Measurements from ENCODE around the gene MYZAP.

MYZAP gene

DNA sequence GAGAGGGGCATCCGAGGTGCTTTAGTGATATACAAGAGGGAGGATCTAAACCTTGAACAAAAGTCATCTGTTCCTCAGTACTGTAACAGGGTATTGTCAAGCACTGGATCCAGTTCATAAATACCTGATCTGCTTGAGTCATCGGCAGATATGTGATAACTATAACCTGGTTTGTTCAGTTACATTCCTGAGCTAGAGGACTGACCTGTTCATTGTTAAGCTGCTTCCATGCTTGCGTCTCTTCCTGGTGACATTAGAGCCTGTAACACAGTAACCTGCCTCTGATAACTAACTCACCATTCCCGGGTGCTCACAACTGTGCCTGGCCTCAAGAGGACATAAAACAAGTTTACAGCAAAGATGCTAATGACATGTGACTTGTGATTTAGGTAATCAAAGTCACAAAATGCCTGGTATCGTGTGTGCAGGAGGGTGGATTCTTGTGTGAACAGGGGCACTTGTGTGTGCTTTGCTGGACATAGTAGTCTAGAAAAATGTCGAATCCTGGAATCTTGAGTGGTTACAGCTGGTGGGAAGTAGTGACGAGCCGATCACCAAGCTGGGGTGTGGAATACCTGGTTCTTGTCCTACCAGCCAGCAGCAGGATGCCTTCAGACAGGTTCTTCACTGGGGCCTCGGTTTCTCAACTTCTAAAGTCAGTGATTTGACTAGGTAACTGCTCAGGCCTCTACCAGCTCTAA is 83.9 kb downstream of the MYZAP start:
- no peak for TF ChIP-seq POLR2AphosphoS5 (IDR thresholded peaks at IDR 0.05; ENCODE audit: low read depth, low read length)
- TF ChIP-seq, protein P1, sequence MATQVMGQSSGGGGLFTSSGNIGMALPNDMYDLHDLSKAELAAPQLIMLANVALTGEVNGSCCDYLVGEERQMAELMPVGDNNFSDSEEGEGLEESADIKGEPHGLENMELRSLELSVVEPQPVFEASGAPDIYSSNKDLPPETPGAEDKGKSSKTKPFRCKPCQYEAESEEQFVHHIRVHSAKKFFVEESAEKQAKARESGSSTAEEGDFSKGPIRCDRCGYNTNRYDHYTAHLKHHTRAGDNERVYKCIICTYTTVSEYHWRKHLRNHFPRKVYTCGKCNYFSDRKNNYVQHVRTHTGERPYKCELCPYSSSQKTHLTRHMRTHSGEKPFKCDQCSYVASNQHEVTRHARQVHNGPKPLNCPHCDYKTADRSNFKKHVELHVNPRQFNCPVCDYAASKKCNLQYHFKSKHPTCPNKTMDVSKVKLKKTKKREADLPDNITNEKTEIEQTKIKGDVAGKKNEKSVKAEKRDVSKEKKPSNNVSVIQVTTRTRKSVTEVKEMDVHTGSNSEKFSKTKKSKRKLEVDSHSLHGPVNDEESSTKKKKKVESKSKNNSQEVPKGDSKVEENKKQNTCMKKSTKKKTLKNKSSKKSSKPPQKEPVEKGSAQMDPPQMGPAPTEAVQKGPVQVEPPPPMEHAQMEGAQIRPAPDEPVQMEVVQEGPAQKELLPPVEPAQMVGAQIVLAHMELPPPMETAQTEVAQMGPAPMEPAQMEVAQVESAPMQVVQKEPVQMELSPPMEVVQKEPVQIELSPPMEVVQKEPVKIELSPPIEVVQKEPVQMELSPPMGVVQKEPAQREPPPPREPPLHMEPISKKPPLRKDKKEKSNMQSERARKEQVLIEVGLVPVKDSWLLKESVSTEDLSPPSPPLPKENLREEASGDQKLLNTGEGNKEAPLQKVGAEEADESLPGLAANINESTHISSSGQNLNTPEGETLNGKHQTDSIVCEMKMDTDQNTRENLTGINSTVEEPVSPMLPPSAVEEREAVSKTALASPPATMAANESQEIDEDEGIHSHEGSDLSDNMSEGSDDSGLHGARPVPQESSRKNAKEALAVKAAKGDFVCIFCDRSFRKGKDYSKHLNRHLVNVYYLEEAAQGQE (IDR thresholded peaks at IDR 0.05; ENCODE audit: insufficient read depth in 1 of 2, low read depth in 2 of 2, low read length in 2 of 2): no peak
- TF ChIP-seq SIN3A (IDR thresholded peaks at IDR 0.05; ENCODE audit: borderline replicate concordance, insufficient read depth, low read length): no peak
- no peak for TF ChIP-seq TAF1 (IDR thresholded peaks at IDR 0.05; ENCODE audit: borderline replicate concordance, insufficient read depth, low read length)
- no peak for TF ChIP-seq FOXP2 (optimal IDR thresholded peaks at IDR 0.05; ENCODE audit: borderline replicate concordance, extremely low read depth, extremely low read length, insufficient read depth)

DNA sequence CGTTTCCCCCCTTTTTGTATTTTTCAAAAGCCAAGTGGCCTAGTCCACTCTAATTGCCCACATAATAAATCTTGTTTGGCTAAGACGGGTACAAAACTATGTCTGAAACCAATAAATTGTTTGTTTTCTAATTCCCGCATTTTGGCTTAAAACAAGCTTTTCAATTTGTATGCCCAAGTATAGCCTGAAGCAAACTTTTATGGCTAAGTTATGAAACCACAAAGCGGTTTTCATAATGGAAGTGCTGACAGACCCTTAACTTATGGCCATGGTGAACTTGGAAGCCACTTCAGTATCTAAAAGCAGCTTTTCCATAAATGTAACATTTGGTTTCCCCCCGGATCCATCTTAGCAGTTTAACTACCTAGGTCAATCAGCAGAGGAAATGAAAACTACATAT is 84.9 kb downstream of the MYZAP start:
- no peak for TF ChIP-seq POLR2AphosphoS5 (IDR thresholded peaks at IDR 0.05; ENCODE audit: low read depth, low read length)
- no peak for TF ChIP-seq FOXP2 (optimal IDR thresholded peaks at IDR 0.05; ENCODE audit: borderline replicate concordance, extremely low read depth, extremely low read length, insufficient read depth)
- no peak for TF ChIP-seq SIN3A (IDR thresholded peaks at IDR 0.05; ENCODE audit: borderline replicate concordance, insufficient read depth, low read length)
- TF ChIP-seq TAF1 (IDR thresholded peaks at IDR 0.05; ENCODE audit: borderline replicate concordance, insufficient read depth, low read length): no peak
- TF ChIP-seq, protein P1 (IDR thresholded peaks at IDR 0.05; ENCODE audit: insufficient read depth in 1 of 2, low read depth in 2 of 2, low read length in 2 of 2): no peak

DNA sequence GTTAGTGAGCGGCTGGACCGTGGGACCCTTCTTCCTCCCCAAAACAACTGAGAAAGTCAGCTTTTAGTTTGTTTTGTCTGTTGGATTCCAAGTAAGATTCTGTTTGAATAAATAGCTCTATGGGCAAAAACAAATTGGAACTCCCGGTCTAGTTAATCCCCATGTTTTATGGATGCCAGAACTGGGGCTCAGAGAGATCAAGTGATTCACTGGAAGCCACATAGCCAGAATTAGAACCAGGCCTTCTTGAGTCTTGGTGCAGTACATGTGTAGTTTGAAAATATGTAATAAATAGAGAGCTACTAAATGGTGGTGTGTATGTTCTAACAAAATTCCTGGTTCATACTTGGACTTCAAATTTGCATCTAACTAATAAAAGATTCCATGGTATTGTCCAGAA is 85.5 kb downstream of the MYZAP start:
- TF ChIP-seq POLR2AphosphoS5 (IDR thresholded peaks at IDR 0.05; ENCODE audit: low read depth, low read length) (no peak), FOXP2 (optimal IDR thresholded peaks at IDR 0.05; ENCODE audit: borderline replicate concordance, extremely low read depth, extremely low read length, insufficient read depth) (no peak)

DNA sequence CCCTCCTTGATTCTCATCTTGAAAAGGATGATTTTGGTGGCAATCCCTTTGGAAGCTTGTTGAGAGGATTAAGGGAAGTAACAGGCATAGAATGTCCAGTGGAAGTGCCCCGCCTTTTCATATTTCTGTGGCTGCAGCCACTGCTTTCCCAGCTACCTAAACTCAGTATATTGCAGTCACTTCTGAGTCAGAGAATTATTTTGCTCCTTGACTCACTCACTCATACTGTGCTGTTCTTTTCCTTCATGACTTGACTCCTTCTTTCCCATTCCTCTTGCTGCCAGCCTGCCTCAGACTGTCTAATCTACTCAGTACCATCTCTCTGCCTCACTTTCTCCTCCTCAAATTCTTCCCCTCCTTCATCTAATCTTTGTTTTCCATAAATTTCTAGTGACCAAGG is 88.3 kb downstream of the MYZAP start:
- TF ChIP-seq SIN3A (IDR thresholded peaks at IDR 0.05; ENCODE audit: borderline replicate concordance, insufficient read depth, low read length) (no peak), FOXP2 (optimal IDR thresholded peaks at IDR 0.05; ENCODE audit: borderline replicate concordance, extremely low read depth, extremely low read length, insufficient read depth) (no peak), POLR2AphosphoS5 (IDR thresholded peaks at IDR 0.05; ENCODE audit: low read depth, low read length) (no peak), TAF1 (IDR thresholded peaks at IDR 0.05; ENCODE audit: borderline replicate concordance, insufficient read depth, low read length) (no peak)
- TF ChIP-seq, protein P1 (IDR thresholded peaks at IDR 0.05; ENCODE audit: insufficient read depth in 1 of 2, low read depth in 2 of 2, low read length in 2 of 2): no peak

DNA sequence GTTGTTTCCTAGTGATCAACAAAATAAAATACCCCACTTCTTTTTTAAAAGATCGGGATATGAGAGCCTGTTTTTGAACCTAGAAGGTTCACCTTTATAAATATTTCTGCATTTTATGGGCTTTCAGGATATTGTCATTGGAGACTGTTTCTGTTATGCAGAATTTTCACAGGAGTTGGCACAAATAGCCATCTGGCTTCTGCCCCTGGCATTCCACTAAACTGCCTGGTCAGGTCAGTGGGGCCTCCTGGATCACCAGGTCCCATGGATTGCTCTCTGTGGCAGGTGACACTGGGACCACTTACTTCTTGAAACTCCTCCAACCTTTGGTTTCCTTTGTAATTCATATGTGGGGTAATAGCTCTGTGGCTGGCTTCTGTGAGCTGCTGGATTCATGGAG is 89.3 kb downstream of the MYZAP start:
- TF ChIP-seq, protein P1 (IDR thresholded peaks at IDR 0.05; ENCODE audit: insufficient read depth in 1 of 2, low read depth in 2 of 2, low read length in 2 of 2): no peak
- no peak for TF ChIP-seq FOXP2 (optimal IDR thresholded peaks at IDR 0.05; ENCODE audit: borderline replicate concordance, extremely low read depth, extremely low read length, insufficient read depth)
- TF ChIP-seq POLR2AphosphoS5 (IDR thresholded peaks at IDR 0.05; ENCODE audit: low read depth, low read length): no peak
- TF ChIP-seq SIN3A (IDR thresholded peaks at IDR 0.05; ENCODE audit: borderline replicate concordance, insufficient read depth, low read length): no peak
- TF ChIP-seq TAF1 (IDR thresholded peaks at IDR 0.05; ENCODE audit: borderline replicate concordance, insufficient read depth, low read length): no peak
